ENCODE measurements around the gene ZNF134.

The ZNF134 gene

GRCh38 chr19:57641715-57642234, 27.7 kb downstream of the ZNF134 start:
- DNase-seq (ENCODE audit: low spot score) = no peak

- DNase-seq (ENCODE audit: low spot score) = no peak
Measured at GRCh38 chr19:57642396-57643046, 28.5 kb downstream of the ZNF134 start.

GRCh38 chr19:57643734-57644133, 29.7 kb downstream of the ZNF134 start:
- no peak for DNase-seq (ENCODE audit: low spot score)

GRCh38 chr19:57648331-57649003, 34.4 kb downstream of the ZNF134 start:
- DNase-seq (ENCODE audit: low spot score) = no peak

- no peak for DNase-seq (ENCODE audit: low spot score)
Measured at GRCh38 chr19:57651654-57651996, 37.6 kb downstream of the ZNF134 start.

GRCh38 chr19:57653689-57654088, 39.6 kb downstream of the ZNF134 start:
- no peak for DNase-seq (ENCODE audit: low spot score)

- no peak for DNase-seq (ENCODE audit: low spot score)
Measured at GRCh38 chr19:57655443-57655842, 41.4 kb downstream of the ZNF134 start.

GRCh38 chr19:57656346-57656745, 42.3 kb downstream of the ZNF134 start:
- no peak for DNase-seq (ENCODE audit: low spot score)

GRCh38 chr19:57664269-57665127, 50.5 kb downstream of the ZNF134 start:
- peak; percentile 74 for DNase-seq (ENCODE audit: low spot score)

- no peak for DNase-seq (ENCODE audit: low spot score)
Measured at GRCh38 chr19:57665261-57665806, 51.3 kb downstream of the ZNF134 start.

GRCh38 chr19:57667228-57667627, 53.2 kb downstream of the ZNF134 start:
- no peak for DNase-seq (ENCODE audit: low spot score)

GRCh38 chr19:57668635-57669034, 54.6 kb downstream of the ZNF134 start, which contains the start of gene ZSCAN4:
Gene ZSCAN4, plus strand, starts transcription at chr19:57668935. Its CDS starts 7,211 bp downstream, at chr19:57676146.
- no peak for DNase-seq (ENCODE audit: low spot score)

GRCh38 chr19:57671124-57671895, 57.3 kb downstream of the ZNF134 start:
- DNase-seq (ENCODE audit: low spot score) = no peak

GRCh38 chr19:57672466-57672865, 58.4 kb downstream of the ZNF134 start:
- no peak for DNase-seq (ENCODE audit: low spot score)

Data from ecto neural progenitor cell (in vitro differentiated cells).